Keratinocyte (primary cell): ENCODE data around the gene LDLRAD4.

ENCODE experiments used
- CTCF ChIP-seq, 3 experiments: IDR thresholded peaks in 1 of 3; conservative IDR thresholded peaks in 1 of 3; optimal IDR thresholded peaks in 1 of 3; 2 replicates in 2 of 3; 3 replicates in 1 of 3; pipeline versions ENCODE3 to v1.5.1; 2011; ENCODE audit warnings: low read length in 3 of 3, mild to moderate bottlenecking in 3 of 3, moderate library complexity in 2 of 3, control low read depth in 1 of 3, inconsistent platforms in 1 of 3; ENCODE audit not compliant: insufficient read depth in 2 of 3; ENCODE audit errors: extremely low read depth in 1 of 3
- EZH2 ChIP-seq: IDR thresholded peaks from one replicate; pipeline ENCODE4 v1.6.1; 2012; ENCODE audit warnings: inconsistent platforms, mild to moderate bottlenecking, low read length, moderate library complexity

GRCh38 chr18:13191031-13191430 is 27.5 kb upstream of the LDLRAD4 start:
- TF ChIP-seq CTCF (optimal IDR thresholded peaks at IDR 0.05 in 1 of 3, IDR thresholded peaks at IDR 0.05 in 1 of 3, conservative IDR thresholded peaks at IDR 0.05 in 1 of 3; ENCODE audit: extremely low read depth in 1 of 3, insufficient read depth in 2 of 3, low read length in 3 of 3) (no peak), EZH2 (no peak)
